KOPT-K1 (cell line): Measurements from ENCODE around the gene ALPG.
"Not testable (repeated sequence)": the region's sequence is repeated elsewhere in the genome, so short reads cannot be mapped to it uniquely, and the experiment has no call there.

Experiments
- H3K27ac ChIP-seq: fragments of 200-600 bp; sonication (generic); 2 replicates; pipeline ENCODE4 v1.5.1; 2016; ENCODE audit warnings: antibody characterized with exemption, mild to moderate bottlenecking, low read depth, low read length; ENCODE audit not compliant: poor library complexity, severe bottlenecking
- H3K36me3 ChIP-seq: fragments of 200-600 bp; sonication (generic); 2 replicates; pipeline ENCODE4 v1.5.1; 2017; ENCODE audit warnings: antibody characterized with exemption, mild to moderate bottlenecking, low read length, moderate library complexity; ENCODE audit not compliant: insufficient read depth
- H3K9me3 ChIP-seq: fragments of 200-600 bp; sonication (generic); 2 replicates; pipeline ENCODE4 v1.5.1; 2017; ENCODE audit warnings: antibody characterized with exemption, low read length, mild to moderate bottlenecking; ENCODE audit not compliant: insufficient read depth, poor library complexity, severe bottlenecking

The ALPG gene

GRCh38 chr2:232402518-232402917 is 4.1 kb upstream of the ALPG start:
- Histone ChIP-seq H3K27ac (no peak overlapping the region), H3K36me3 (no peaks in the 10 kb centered on the region), H3K9me3 (no peaks in the 10 kb centered on the region)

DNA sequence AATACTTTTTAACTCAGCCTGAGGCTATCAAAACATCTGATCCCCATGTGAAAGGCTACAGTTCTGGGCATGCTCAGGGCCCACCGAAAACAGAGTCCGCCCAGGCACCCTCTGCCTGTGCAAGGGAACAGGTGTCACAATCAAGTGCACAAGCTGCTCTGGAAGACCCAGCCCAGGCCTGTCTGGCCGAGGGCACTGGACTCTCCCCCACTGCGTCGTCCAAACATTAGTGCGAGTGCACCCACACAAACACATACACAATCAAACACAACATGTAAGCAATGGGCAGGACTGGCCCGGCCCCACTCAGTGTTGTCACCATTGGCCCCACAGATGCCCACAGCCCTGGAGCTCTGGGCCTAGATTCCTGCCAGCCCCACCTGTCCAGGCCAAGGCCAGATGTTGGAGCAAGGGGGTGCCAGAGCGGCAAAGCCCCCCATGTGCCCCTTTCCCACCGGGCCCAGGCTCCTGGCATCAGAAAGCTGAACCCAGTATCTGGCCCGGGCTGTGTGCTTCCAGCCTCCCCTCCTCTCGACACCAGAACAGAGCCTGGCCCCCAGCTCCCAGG is 617 bp upstream of the ALPG start:
- Histone ChIP-seq H3K27ac (no peak overlapping the region), H3K9me3 (no peaks in the 10 kb centered on the region), H3K36me3 (no peaks in the 10 kb centered on the region)

- H3K36me3 ChIP-seq, H3K27ac ChIP-seq, H3K9me3 ChIP-seq: not testable (repeated sequence)
Measured at GRCh38 chr2:232407428-232408150, 945 bp downstream of the ALPG start.

GRCh38 chr2:232408269-232408668 is 1.6 kb downstream of the ALPG start:
- H3K27ac ChIP-seq, H3K36me3 ChIP-seq, H3K9me3 ChIP-seq: not testable (repeated sequence)

- H3K36me3 ChIP-seq, H3K27ac ChIP-seq, H3K9me3 ChIP-seq: not testable (repeated sequence)
Measured at GRCh38 chr2:232409617-232410016, 3.0 kb downstream of the ALPG start.

DNA sequence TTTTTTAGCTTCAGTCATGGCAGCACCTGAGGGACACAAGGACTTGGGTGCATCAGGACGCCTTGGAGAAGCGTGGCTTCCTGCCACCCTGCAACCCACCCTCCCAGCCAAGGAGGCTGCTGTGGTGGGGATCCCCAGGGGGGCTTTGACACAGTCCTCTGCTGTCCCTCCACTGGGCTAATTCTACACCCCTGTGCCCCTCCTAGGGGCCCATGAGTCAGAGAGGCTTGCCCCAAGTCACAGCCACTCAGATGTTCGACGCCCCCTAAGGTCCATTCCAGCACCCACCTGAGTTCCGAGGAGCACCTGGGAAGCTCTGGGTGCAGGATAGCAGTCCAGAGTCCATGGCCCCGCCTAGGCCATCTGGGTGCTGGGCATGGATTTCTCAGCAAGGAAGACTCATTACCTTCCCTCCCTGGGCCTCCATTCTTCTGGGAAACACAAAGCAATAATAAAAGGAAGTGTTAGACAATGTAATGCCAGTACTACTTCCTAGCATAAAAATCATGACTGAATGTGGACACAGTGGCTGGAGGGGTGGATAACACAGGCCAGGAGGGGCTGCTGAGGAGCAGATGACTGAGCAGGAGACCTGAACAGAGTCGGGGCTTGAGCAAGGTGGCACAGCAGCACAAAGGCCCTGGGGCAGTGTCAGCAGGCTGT is 3.7 kb downstream of the ALPG start:
- H3K27ac ChIP-seq, result no peak overlapping the region
- H3K9me3 ChIP-seq, result no peaks in the 10 kb centered on the region
- no peaks in the 10 kb centered on the region for H3K36me3 ChIP-seq

GRCh38 chr2:232411901-232412629 is 5.4 kb downstream of the ALPG start:
- H3K36me3 ChIP-seq, result no peaks in the 10 kb centered on the region

DNA sequence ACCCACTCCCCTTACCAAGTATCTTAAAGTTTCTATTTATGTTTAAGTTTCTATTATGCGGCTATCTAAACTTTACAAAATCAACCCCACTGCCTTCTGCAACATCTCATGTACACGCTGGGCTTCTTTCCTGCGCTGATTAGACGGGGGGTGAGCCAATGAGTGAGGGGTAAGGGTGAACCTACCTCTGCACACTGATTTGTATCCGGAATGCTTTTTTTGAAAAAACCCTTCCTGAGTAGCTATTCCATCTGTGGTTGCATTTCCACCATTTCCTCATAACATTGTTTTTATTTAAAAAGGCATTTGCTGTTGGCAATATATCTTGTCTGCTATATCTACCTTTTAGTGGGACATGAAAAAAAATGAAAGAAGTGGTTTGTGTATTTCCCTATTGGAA is 6.3 kb downstream of the ALPG start:
- H3K27ac ChIP-seq, result no peak overlapping the region
- no peaks in the 10 kb centered on the region for H3K9me3 ChIP-seq
- no peaks in the 10 kb centered on the region for H3K36me3 ChIP-seq

More at GRCh38 chr2:232411901-232412629, 5.4 kb downstream of the ALPG start:
- Histone ChIP-seq H3K9me3 (no peaks in the 10 kb centered on the region), H3K27ac (no peak overlapping the region)

DNA sequence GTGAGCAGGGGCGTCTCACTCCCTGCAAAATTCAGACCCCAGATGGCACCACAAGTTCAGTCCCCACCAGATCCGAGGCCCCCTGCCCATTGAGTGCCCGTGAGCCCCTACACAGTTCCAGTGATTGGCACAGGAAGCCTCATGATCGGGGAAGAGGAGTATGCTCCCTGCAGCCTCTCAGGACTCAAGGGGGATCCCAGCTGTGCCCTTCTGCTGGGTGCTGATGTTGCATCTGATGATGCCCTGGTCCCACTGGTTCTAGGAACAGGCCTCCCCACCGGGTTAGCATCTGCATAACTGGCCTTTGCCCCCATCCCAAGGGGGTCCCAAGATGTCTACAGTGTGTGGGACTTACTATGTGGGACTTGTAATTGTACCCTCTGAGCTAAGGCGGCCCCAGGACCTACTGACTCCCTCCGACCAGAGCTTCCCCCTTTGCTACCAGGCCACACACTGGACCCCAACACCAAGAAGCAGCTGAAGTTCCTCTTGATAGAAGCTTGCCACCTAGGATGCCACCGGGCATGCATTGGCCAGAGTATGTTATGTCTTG is 8.6 kb downstream of the ALPG start:
- Histone ChIP-seq H3K9me3 (peaks cover 12% of the 10 kb centered on the region), H3K27ac (no peak overlapping the region), H3K36me3 (no peaks in the 10 kb centered on the region)

GRCh38 chr2:232415736-232416520 is 9.3 kb downstream of the ALPG start:
- H3K9me3 ChIP-seq, result peaks cover 18% of the 10 kb centered on the region
- no peaks in the 10 kb centered on the region for H3K36me3 ChIP-seq
- H3K27ac ChIP-seq, result no peak overlapping the region

DNA sequence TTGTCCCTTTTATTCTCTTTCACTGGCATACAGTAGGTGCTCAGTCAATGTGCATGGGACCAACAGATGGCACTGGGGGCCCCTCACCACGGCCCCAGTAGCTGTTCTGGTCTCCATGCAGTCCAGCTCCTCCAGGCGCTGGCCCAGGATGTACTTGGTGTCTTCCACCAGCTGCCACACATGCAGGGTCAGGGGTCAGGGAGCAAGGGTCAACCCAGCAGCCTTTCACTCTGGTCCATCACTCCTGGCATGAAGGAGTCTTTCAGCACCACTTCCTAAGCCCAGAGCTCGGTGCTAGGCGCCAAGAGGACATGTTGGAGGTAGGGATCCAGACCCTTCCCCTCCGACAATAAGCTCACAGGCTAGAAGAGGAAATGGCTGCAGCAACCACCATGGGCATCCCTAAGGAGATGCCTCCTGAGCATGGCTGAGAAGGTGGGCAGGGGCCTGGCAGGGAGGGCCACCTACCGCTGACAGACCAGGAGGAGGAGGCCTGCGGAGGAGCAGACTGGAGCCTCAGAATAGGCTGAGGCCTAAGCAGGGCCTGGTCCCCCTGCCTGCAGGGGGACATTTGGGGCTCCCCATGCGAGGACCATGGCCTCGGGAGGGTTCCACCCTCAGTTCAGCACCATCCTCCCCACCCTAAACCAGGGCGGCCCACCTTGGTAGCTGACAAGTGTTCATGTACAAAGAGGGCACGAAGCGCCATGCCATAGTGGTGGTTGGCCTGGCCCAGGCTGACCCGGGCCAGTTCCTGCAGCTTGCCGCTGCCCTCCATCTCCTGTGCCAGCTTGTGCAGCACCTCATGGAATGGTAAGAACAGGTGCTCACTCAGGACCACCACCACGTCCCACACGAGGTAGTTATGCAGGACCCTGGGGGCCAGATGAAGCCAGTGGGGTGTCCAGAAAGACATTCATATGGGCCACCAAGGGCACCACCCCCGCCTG is 10.2 kb downstream of the ALPG start:
- peaks cover 27% of the 10 kb centered on the region for H3K9me3 ChIP-seq
- H3K27ac ChIP-seq, result no peak overlapping the region
- H3K36me3 ChIP-seq, result no peaks in the 10 kb centered on the region

DNA sequence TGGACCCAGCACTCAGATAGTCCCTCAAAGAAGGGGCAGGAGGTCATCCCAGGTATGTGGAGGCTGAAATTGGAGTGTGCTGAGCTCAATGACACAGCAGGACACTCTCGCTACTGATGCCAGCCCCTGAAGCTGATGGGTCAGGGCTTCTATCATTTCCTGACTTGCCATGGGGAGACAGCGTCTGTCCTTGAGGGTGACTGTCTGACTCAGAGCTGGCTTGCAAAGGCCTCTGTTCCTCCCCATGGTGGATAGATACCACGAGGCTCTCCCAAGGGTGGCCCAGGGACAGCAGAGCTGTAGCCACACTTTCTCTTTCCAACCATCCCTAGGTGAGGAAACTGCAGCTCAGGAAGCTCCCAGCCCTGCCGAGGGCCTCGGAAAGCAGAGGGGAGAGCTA is 10.8 kb downstream of the ALPG start:
- no peaks in the 10 kb centered on the region for H3K36me3 ChIP-seq
- peaks cover 34% of the 10 kb centered on the region for H3K9me3 ChIP-seq
- H3K27ac ChIP-seq, result no peak overlapping the region

GRCh38 chr2:232418056-232418455 is 11.4 kb downstream of the ALPG start:
- no peaks in the 10 kb centered on the region for H3K36me3 ChIP-seq
- peaks cover 38% of the 10 kb centered on the region for H3K9me3 ChIP-seq
- no peak overlapping the region for H3K27ac ChIP-seq
